Measurements from ENCODE around the gene PATE1. TPM values are rescaled to one million over a fixed set of nuclear protein-coding genes. Genes with fewer than 3 reads are reported as not detected.

Gene PATE1
- total RNA-seq, 2 experiments from 2014 or later, result not detected

DNA sequence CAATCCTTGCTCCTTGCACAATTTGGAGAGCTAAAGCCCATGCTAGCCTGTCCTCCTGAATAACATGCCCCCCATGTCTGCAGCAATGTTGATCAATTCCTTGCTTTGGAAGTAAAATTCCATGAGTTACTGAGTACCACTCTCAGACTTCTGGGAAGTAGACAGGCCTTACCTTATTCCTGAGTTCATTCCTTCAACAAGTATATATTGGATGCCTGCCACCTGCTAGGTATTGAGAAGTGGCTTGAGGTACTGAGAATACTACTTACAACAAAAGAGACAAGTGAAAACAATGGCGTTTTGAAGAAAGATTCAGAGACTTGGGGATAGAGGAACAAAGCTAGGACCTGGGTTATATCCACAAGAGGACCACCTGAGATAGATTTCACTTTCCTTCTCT, 20.2 kb downstream of the PATE1 start:
- intact Hi-C loops (cut with micrococcal nuclease), result no loop called here
- CTCF ChIA-PET, result no interaction called here
- no peak overlapping the region for H3K4me3 Mint-ChIP-seq

DNA sequence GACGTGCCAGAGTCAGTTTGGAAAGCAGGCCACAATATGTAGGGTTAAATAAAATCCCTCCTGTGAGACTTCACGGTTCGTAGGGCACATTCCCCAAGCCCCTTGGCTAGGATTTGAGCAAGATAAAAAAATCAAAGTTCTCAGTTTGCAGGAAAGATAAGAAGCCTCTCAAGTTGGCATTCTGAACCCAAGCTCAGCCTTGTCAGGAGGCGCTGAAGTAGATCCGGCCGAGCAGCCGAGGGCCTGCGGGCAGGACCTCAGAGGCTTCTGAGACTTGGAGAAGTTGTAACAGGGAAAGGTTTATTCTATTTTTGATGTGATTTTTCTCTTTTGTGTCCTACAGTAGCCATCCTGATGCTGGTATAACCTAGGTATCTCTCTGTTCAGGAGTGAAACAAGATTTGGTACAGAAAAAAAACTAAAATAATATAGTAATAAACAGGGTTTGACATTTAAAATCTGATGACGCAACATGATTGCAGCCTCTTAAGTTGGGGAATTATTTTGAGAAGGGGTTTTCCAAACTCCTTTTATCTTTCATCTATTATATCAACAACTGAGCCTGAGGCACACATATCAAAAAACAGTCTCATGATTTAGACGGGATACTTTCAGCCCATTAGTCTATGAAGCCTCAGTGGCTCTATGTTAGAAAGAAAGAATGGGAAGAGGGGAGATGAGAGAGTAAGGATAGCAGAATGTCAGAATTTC, 22.4 kb downstream of the PATE1 start:
- H3K4me3 Mint-ChIP-seq, result no peak overlapping the region
- DNase-seq, result no peak
- H3K4me1 Mint-ChIP-seq (ENCODE audit: low read depth), result peaks cover 2% of the 10 kb centered on the region
- CTCF ChIA-PET, result no interaction called here
- H3K9me3 Mint-ChIP-seq, result no peaks in the 10 kb centered on the region
- H3K27me3 Mint-ChIP-seq (ENCODE audit: low read depth), result peaks cover 6% of the 10 kb centered on the region
- intact Hi-C loops (cut with micrococcal nuclease), result no loop called here
- H3K36me3 Mint-ChIP-seq (ENCODE audit: low read depth), result no peaks in the 10 kb centered on the region
- H3K27ac Mint-ChIP-seq, result no peak overlapping the region

More for the DNA sequence above, 20.2 kb downstream of the PATE1 start:
- no peak overlapping the region for H3K27ac Mint-ChIP-seq
- H3K4me1 Mint-ChIP-seq (ENCODE audit: low read depth), result peaks cover 2% of the 10 kb centered on the region
- peaks cover 6% of the 10 kb centered on the region for H3K27me3 Mint-ChIP-seq (ENCODE audit: low read depth)
- H3K9me3 Mint-ChIP-seq, result no peaks in the 10 kb centered on the region
- DNase-seq, result no peak
- H3K36me3 Mint-ChIP-seq (ENCODE audit: low read depth), result no peaks in the 10 kb centered on the region

DNA sequence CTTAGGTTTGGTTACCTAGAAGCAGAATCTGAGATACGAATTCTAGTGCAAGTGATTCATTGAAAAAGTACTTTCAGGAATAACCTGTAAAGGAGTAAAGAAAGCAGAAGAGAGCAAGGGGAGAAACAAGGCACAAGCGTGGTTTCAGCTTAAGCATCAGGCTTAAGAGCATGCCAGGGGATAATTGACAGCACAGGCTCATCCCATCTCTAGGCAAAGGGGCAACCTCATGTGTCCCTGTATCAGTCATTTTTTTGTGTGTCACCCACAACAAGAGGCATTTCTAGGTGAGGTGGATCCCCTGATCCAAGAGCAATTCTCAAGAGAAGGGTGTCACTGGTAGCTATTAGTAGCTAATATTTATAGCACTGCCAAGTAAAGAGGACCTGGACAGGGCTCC, 24.5 kb downstream of the PATE1 start:
- Mint-ChIP-seq H3K36me3 (ENCODE audit: low read depth) (no peaks in the 10 kb centered on the region), H3K4me3 (no peak overlapping the region), H3K9me3 (no peaks in the 10 kb centered on the region), H3K4me1 (ENCODE audit: low read depth) (peaks cover 2% of the 10 kb centered on the region), H3K27ac (no peak overlapping the region), H3K27me3 (ENCODE audit: low read depth) (peaks cover 6% of the 10 kb centered on the region)
- no peak for DNase-seq
- intact Hi-C loops (cut with micrococcal nuclease), result no loop called here
- CTCF ChIA-PET, result no interaction called here

DNA sequence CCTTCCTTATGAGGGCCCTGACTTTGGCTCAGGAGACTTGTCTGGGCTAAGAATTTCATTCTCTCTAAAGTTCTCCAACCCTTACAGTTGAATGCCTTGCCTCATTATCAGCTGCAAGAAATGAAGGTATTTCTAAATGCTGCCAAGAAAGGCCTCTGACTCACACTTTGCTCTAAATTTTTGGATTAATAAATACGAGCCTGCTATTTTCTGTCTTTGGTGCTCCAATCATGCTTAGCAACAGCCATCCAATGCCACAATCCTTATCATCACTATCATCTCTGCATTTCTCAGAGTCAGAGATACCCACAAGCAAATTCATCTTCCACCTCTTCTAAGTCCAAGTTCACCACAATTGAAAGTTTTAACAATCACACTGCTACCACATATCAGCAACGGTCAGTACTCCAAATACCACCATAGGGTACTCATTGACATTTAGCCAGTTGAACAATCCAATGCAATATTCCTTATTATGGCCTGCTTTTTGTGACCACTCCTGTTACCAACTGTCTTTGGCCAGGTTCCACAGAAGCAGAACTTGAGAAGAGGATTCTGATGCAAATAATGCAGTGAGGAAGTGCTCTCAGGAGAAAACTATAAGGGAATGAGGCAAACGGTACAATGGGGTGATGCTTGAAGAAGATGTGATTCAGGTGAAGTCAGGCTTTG, 26.9 kb downstream of the PATE1 start:
- intact Hi-C loops (cut with micrococcal nuclease), result no loop called here
- H3K36me3 Mint-ChIP-seq (ENCODE audit: low read depth), result no peaks in the 10 kb centered on the region
- H3K27me3 Mint-ChIP-seq (ENCODE audit: low read depth), result peaks cover 6% of the 10 kb centered on the region
- peaks cover 1% of the 10 kb centered on the region for H3K4me1 Mint-ChIP-seq (ENCODE audit: low read depth)
- no peak overlapping the region for H3K4me3 Mint-ChIP-seq
- H3K9me3 Mint-ChIP-seq, result no peaks in the 10 kb centered on the region
- H3K27ac Mint-ChIP-seq, result no peak overlapping the region
- CTCF ChIA-PET, result no interaction called here
- DNase-seq, result no peak

DNA sequence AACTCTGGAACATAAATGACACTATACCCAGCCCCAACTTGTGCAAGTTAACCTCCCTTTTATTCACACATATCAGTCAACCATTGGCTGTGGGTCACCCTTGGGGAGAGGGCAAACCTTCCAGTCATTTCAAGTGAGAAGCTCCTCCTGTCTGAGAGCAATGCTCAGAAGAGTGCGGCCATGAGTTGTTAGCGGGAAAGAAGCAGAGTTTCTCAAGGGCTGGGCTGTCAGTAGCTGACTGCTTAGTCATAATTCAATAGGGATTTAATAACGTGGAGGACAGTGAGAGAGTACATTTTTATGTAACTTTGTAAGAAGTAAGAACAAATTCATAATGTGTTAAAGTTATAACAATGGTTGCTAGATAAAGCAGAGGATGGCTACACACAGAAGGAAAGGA, 27.4 kb downstream of the PATE1 start:
- no peaks in the 10 kb centered on the region for H3K36me3 Mint-ChIP-seq (ENCODE audit: low read depth)
- CTCF ChIA-PET, result no interaction called here
- intact Hi-C loops (cut with micrococcal nuclease), result no loop called here

DNA sequence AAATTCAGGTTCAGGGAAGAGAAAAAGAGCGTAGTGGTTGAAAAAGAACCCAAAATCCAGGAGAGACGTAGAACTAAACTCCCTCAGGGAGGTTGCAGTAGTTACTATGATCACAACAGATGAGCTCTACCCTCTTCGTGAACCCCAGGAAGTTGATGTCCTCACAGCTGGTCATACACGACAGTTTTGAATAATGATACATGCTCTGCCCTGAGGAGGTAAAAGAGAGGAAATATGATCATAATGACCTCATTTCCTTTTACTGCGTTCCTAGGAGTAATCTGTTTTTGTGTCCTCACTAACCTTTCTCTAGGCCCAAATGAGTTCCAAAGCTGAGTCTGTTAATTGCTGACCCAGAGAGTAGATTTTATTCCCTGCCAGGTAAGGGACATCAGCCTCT, 31.2 kb downstream of the PATE1 start:
- Mint-ChIP-seq H3K27me3 (ENCODE audit: low read depth) (peaks cover 17% of the 10 kb centered on the region), H3K4me3 (no peak overlapping the region), H3K4me1 (ENCODE audit: low read depth) (no peaks in the 10 kb centered on the region), H3K36me3 (ENCODE audit: low read depth) (no peaks in the 10 kb centered on the region), H3K9me3 (no peaks in the 10 kb centered on the region), H3K27ac (no peak overlapping the region)
- CTCF ChIA-PET, result no interaction called here
- DNase-seq, result no peak
- intact Hi-C loops (cut with micrococcal nuclease), result no loop called here

More for the DNA sequence above, 27.4 kb downstream of the PATE1 start:
- Mint-ChIP-seq H3K9me3 (no peaks in the 10 kb centered on the region), H3K4me3 (no peak overlapping the region), H3K27me3 (ENCODE audit: low read depth) (peaks cover 7% of the 10 kb centered on the region), H3K27ac (no peak overlapping the region), H3K4me1 (ENCODE audit: low read depth) (no peaks in the 10 kb centered on the region)
- DNase-seq, result no peak

DNA sequence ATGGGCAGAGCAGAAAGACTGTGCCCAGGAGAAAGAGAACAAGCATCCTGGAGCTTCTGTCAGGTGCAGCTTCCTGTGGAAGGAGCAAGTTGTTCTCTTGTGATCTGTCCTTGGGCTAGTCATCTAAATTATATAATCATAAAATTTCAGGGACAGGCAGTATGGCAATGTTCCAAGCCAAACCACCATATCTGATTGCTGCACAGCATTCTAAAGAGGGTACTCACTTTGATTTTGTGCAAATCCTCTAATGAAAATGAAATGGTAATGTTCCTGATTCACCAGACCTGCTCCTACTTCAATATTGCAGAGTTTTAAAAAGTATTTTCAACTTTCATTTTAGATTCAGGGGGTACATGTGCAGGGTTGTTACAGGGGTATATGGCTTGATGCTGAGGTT, 32.6 kb downstream of the PATE1 start, which contains the start of gene PATE2:
TSS of gene PATE2 (minus strand) at position 101 of the 400 bp plus-strand sequence. CDS start at position 46, 55 bp downstream.
- intact Hi-C loops (cut with micrococcal nuclease), result no loop called here
- no peaks in the 10 kb centered on the region for H3K4me1 Mint-ChIP-seq (ENCODE audit: low read depth)
- H3K9me3 Mint-ChIP-seq, result peaks cover 1% of the 10 kb centered on the region
- DNase-seq, result no peak
- H3K36me3 Mint-ChIP-seq (ENCODE audit: low read depth), result no peaks in the 10 kb centered on the region
- peaks cover 23% of the 10 kb centered on the region for H3K27me3 Mint-ChIP-seq (ENCODE audit: low read depth)
- CTCF ChIA-PET, result no interaction called here
- no peak within 1 kb of the TSS for H3K27ac Mint-ChIP-seq
- no peak within 1 kb of the TSS for H3K4me3 Mint-ChIP-seq

DNA sequence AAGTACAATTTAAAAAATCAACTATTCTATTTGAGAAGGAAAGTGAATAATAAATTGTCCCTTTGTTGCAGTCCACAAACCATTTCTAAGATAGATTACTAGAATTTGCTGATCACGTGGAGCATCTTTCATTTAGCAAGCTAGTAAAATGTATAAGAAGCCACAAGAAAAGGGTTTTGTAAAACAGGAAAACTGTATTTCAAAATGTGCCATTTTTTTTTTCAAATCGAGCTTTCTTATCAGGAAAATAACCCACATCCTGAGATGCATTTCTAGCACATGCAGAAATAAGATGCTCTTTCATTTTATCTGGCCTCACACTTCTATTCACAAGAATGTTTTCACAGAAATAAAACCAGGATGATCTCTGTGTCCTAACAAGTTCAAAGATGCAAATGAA, 38.6 kb downstream of the PATE1 start:
- no peaks in the 10 kb centered on the region for H3K36me3 Mint-ChIP-seq (ENCODE audit: low read depth)
- no peak for DNase-seq
- no peaks in the 10 kb centered on the region for H3K4me1 Mint-ChIP-seq (ENCODE audit: low read depth)
- H3K9me3 Mint-ChIP-seq, result peaks cover 1% of the 10 kb centered on the region
- H3K27ac Mint-ChIP-seq, result no peak overlapping the region
- CTCF ChIA-PET, result no interaction called here
- intact Hi-C loops (cut with micrococcal nuclease), result no loop called here
- H3K27me3 Mint-ChIP-seq (ENCODE audit: low read depth), result peaks cover 12% of the 10 kb centered on the region
- no peak overlapping the region for H3K4me3 Mint-ChIP-seq

DNA sequence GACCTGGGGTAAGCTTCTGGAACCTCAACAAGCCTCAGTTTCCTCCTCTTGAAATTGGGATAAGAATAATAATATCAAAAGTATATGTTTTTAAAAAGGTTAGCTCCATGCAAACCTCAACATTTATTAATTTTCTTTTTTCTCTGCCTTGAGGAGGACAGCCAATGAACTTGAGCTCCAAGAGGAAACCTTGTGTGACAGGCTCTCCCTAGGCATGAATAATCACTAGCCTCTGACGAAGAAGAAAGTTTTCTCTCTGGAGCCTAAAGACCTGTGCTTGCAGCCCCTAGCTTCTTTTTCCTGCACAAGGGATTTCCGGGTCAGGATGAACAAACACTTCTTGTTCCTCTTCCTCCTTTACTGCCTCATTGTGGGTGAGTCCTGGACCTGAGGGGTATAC, 41.7 kb downstream of the PATE1 start, which contains the start of gene PATE3:
TSS of gene PATE3 (plus strand) at position 301 of the 400 bp plus-strand sequence. CDS start at position 326, 25 bp downstream.
- Mint-ChIP-seq H3K4me1 (ENCODE audit: low read depth) (no peaks in the 10 kb centered on the region), H3K27ac (no peak within 1 kb of the TSS), H3K36me3 (ENCODE audit: low read depth) (no peaks in the 10 kb centered on the region), H3K4me3 (no peak within 1 kb of the TSS), H3K9me3 (peaks cover 3% of the 10 kb centered on the region), H3K27me3 (ENCODE audit: low read depth) (peaks cover 2% of the 10 kb centered on the region)
- no peak for DNase-seq
- CTCF ChIA-PET, result no interaction called here
- intact Hi-C loops (cut with micrococcal nuclease), result no loop called here

DNA sequence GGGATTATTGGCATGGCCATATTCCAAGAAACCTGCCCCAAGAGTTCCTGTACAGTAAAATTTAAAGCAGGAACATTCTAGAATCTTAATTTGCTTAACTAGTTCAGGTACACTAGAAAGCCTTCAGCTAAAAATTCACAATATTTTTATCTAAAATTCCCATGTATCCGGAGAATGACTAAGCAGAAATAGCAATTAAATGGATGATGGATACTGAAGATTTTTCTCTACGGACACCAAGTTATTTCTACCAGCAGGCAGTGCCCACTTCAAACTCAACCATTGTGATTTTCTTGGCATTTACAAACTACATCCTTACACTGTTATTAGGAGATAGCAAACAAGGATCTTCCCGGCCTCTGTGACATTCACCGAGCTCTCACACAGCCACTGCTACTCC, 44.7 kb downstream of the PATE1 start:
- CTCF ChIA-PET, result no interaction called here
- no peak overlapping the region for H3K4me3 Mint-ChIP-seq
- H3K27me3 Mint-ChIP-seq (ENCODE audit: low read depth), result no peaks in the 10 kb centered on the region
- H3K36me3 Mint-ChIP-seq (ENCODE audit: low read depth), result no peaks in the 10 kb centered on the region
- no peaks in the 10 kb centered on the region for H3K4me1 Mint-ChIP-seq (ENCODE audit: low read depth)
- DNase-seq, result no peak
- no peak overlapping the region for H3K27ac Mint-ChIP-seq
- intact Hi-C loops (cut with micrococcal nuclease), result no loop called here
- peaks cover 16% of the 10 kb centered on the region for H3K9me3 Mint-ChIP-seq

DNA sequence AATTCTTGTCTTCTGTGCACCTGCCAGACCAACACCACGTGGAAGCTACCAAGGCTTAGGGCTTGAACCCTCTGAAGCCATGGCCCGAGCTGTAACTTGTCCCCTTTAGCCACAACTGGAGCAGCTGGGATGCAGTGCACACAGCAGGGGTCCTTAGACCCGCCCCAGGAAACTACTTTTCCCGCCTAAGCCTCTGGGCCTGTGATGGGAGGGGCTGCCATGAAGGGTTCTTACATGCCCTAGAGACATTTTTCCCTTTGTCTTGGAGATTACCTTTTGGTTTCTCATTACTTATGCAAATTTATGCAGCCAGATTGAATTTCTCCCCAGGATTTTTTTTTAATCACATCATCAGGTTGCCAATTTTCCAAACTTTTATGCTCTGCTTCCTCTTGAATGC, 51.6 kb downstream of the PATE1 start:
- intact Hi-C loops (cut with micrococcal nuclease), result no loop called here
- Mint-ChIP-seq H3K27me3 (ENCODE audit: low read depth) (peaks cover 10% of the 10 kb centered on the region), H3K27ac (no peak overlapping the region), H3K36me3 (ENCODE audit: low read depth) (no peaks in the 10 kb centered on the region), H3K4me3 (no peak overlapping the region), H3K4me1 (ENCODE audit: low read depth) (no peaks in the 10 kb centered on the region), H3K9me3 (peaks cover 43% of the 10 kb centered on the region)
- no peak for DNase-seq
- CTCF ChIA-PET, result no interaction called here
